ENCODE results near the gene ZBED1.
"Not testable (repeated sequence)": the region's sequence is repeated elsewhere in the genome, so short reads cannot be mapped to it uniquely, and the experiment has no call there.

ZBED1 gene

DNA sequence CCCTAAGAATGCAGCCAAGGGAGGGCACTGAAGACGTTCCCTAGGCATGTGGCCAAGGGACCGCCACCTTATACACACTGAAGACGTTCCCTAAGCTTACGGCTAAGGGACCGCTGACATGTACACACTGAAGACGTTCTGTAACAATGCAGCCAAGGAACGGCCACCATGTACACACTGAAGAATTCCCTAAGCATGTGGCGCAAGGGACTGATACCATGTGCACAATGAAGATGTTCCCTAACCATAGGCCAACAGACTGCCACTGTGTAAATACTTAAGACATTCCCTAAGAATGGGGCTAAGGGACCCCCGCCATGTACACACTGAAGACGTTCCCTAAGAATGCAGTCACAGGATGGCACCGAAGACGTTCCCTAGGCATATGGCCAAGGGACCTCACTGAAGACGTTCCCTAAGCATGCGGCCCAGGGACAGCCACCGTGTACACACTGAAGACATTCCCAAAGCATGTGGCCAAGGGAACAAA, 36.1 kb downstream of the ZBED1 start:
- no peak overlapping the region for H3K27ac ChIP-seq (ENCODE audit: low read depth, low read length)
- H3K79me2 ChIP-seq (ENCODE audit: insufficient read depth, low read length) = no peaks in the 10 kb centered on the region; the same call in 1 of the 2 replicates
- H3K9me3 ChIP-seq (ENCODE audit: insufficient read depth, low read length) = no peaks in the 10 kb centered on the region
- H3F3A ChIP-seq (ENCODE audit: insufficient read depth) = no peaks in the 10 kb centered on the region
- no peaks in the 10 kb centered on the region for H3K27me3 ChIP-seq (ENCODE audit: low read length)
- no peak overlapping the region for H3K9ac ChIP-seq (ENCODE audit: low read length)
- no peak overlapping the region for H3K4me3 ChIP-seq (ENCODE audit: insufficient read depth, low read length, poor library complexity, severe bottlenecking)
- no peaks in the 10 kb centered on the region for H4K20me1 ChIP-seq (ENCODE audit: low read depth, low read length)
- H3K36me3 ChIP-seq (ENCODE audit: low read length) = no peaks in the 10 kb centered on the region
- H2AFZ ChIP-seq (ENCODE audit: low read depth, low read length, severe bottlenecking) = no peak overlapping the region
- H3K4me2 ChIP-seq (ENCODE audit: low read depth, low read length, poor library complexity, severe bottlenecking) = no peak overlapping the region
- TF ChIP-seq EZH2phosphoT487 (conservative IDR thresholded peaks at IDR 0.05; ENCODE audit: low read length) = no peak
- TF ChIP-seq, protein P1, sequence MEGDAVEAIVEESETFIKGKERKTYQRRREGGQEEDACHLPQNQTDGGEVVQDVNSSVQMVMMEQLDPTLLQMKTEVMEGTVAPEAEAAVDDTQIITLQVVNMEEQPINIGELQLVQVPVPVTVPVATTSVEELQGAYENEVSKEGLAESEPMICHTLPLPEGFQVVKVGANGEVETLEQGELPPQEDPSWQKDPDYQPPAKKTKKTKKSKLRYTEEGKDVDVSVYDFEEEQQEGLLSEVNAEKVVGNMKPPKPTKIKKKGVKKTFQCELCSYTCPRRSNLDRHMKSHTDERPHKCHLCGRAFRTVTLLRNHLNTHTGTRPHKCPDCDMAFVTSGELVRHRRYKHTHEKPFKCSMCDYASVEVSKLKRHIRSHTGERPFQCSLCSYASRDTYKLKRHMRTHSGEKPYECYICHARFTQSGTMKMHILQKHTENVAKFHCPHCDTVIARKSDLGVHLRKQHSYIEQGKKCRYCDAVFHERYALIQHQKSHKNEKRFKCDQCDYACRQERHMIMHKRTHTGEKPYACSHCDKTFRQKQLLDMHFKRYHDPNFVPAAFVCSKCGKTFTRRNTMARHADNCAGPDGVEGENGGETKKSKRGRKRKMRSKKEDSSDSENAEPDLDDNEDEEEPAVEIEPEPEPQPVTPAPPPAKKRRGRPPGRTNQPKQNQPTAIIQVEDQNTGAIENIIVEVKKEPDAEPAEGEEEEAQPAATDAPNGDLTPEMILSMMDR (IDR thresholded peaks at IDR 0.05; ENCODE audit: insufficient read depth, low read length, poor library complexity, severe bottlenecking) = no peak
- H3K9me2 ChIP-seq (replicated peaks; ENCODE audit: insufficient read depth, low read length) = no peaks in the 10 kb centered on the region

DNA sequence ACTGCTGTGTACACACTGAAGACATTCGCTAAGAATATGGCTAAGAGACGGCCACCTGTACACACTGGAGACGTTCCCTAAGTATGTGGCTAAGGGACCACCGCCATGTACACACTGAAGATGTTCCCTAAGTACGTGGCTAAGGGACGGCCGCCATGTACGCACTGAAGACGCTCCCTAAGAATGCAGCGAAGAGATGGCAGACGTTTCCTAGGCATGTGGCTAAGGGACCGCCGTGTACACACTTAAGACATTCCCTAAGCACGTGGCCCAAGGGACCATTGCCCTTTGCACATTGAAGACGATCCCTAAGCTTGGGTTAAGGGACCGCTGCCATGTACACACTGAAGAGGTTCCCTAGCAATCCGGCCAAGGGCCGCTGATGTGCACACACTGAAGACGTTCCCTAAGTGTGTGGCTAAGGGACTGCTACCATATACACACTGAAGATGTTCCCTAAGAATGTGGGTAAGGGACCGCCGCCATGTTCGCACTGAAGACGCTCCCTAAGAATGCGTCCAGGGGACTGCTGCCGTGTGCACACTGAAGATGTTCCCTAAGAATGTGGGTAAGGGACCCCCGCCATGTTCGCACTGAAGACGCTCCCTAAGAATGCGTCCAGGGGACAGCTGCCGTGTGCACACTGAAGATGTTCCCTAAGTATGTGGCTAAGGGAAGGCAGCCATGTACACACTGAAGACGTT, 36.7 kb downstream of the ZBED1 start:
- Histone ChIP-seq H3K9ac (ENCODE audit: low read length) (no peak overlapping the region), H3K4me3 (ENCODE audit: insufficient read depth, low read length, poor library complexity, severe bottlenecking) (no peak overlapping the region), H3K4me2 (ENCODE audit: low read depth, low read length, poor library complexity, severe bottlenecking) (no peak overlapping the region), H3K79me2 (ENCODE audit: insufficient read depth, low read length) (no peaks in the 10 kb centered on the region), H4K20me1 (ENCODE audit: low read depth, low read length) (no peaks in the 10 kb centered on the region), H3K27me3 (ENCODE audit: low read length) (no peaks in the 10 kb centered on the region), H2AFZ (ENCODE audit: low read depth, low read length, severe bottlenecking) (no peak overlapping the region), H3K9me3 (ENCODE audit: insufficient read depth, low read length) (no peaks in the 10 kb centered on the region), H3F3A (ENCODE audit: insufficient read depth) (no peaks in the 10 kb centered on the region), H3K9me2 (replicated peaks; ENCODE audit: insufficient read depth, low read length) (no peaks in the 10 kb centered on the region), H3K36me3 (ENCODE audit: low read length) (no peaks in the 10 kb centered on the region), H3K27ac (ENCODE audit: low read depth, low read length) (no peak overlapping the region)
- TF ChIP-seq, protein P1 (IDR thresholded peaks at IDR 0.05; ENCODE audit: insufficient read depth, low read length, poor library complexity, severe bottlenecking) = no peak
- no peak for TF ChIP-seq EZH2phosphoT487 (conservative IDR thresholded peaks at IDR 0.05; ENCODE audit: low read length)

GRCh38 chrX:2463481-2463880, 37.3 kb downstream of the ZBED1 start:
- H3F3A ChIP-seq (ENCODE audit: insufficient read depth); H3K9me2 ChIP-seq (replicated peaks; ENCODE audit: insufficient read depth, low read length); H2AFZ ChIP-seq (ENCODE audit: low read depth, low read length, severe bottlenecking); H3K9me3 ChIP-seq (ENCODE audit: insufficient read depth, low read length); H3K79me2 ChIP-seq (ENCODE audit: insufficient read depth, low read length); H3K4me2 ChIP-seq (ENCODE audit: low read depth, low read length, poor library complexity, severe bottlenecking); H3K27me3 ChIP-seq (ENCODE audit: low read length); H3K4me3 ChIP-seq (ENCODE audit: insufficient read depth, low read length, poor library complexity, severe bottlenecking); H3K27ac ChIP-seq (ENCODE audit: low read depth, low read length); H4K20me1 ChIP-seq (ENCODE audit: low read depth, low read length); H3K36me3 ChIP-seq (ENCODE audit: low read length); H3K9ac ChIP-seq (ENCODE audit: low read length): not testable (repeated sequence)

DNA sequence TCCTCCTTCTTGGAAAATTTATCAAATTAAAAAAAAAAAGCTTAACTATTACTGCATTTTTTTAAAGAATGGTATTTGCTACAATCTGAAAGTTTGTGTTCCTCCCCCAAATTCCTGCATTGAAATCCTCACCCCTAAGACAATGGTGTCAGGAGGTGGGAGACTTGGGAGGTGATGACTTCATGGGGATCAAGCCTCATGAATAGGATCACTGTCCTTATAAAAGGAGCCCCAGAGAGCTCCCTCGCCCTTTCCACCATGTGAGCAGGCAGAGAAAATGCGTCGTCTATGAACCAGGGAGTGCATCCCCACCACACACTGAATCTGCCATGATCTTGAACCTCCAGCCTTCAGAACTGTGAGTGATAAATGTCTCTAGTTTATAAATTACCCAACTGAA, 38.0 kb downstream of the ZBED1 start:
- no peaks in the 10 kb centered on the region for H3K79me2 ChIP-seq (ENCODE audit: insufficient read depth, low read length)
- H3F3A ChIP-seq (ENCODE audit: insufficient read depth) = no peaks in the 10 kb centered on the region
- no peak overlapping the region for H3K4me3 ChIP-seq (ENCODE audit: insufficient read depth, low read length, poor library complexity, severe bottlenecking)
- no peak overlapping the region for H2AFZ ChIP-seq (ENCODE audit: low read depth, low read length, severe bottlenecking)
- no peaks in the 10 kb centered on the region for H3K27me3 ChIP-seq (ENCODE audit: low read length)
- no peak overlapping the region for H3K27ac ChIP-seq (ENCODE audit: low read depth, low read length)
- H3K9ac ChIP-seq (ENCODE audit: low read length) = no peak overlapping the region
- no peaks in the 10 kb centered on the region for H3K36me3 ChIP-seq (ENCODE audit: low read length)
- no peaks in the 10 kb centered on the region for H4K20me1 ChIP-seq (ENCODE audit: low read depth, low read length)
- H3K9me3 ChIP-seq (ENCODE audit: insufficient read depth, low read length) = no peaks in the 10 kb centered on the region
- no peak for TF ChIP-seq EZH2phosphoT487 (conservative IDR thresholded peaks at IDR 0.05; ENCODE audit: low read length)
- TF ChIP-seq, protein P1 (IDR thresholded peaks at IDR 0.05; ENCODE audit: insufficient read depth, low read length, poor library complexity, severe bottlenecking) = no peak
- no peak overlapping the region for H3K4me2 ChIP-seq (ENCODE audit: low read depth, low read length, poor library complexity, severe bottlenecking)
- H3K9me2 ChIP-seq (replicated peaks; ENCODE audit: insufficient read depth, low read length) = no peaks in the 10 kb centered on the region
